Measurements from ENCODE around the gene TIGD6.

The TIGD6 gene

DNA sequence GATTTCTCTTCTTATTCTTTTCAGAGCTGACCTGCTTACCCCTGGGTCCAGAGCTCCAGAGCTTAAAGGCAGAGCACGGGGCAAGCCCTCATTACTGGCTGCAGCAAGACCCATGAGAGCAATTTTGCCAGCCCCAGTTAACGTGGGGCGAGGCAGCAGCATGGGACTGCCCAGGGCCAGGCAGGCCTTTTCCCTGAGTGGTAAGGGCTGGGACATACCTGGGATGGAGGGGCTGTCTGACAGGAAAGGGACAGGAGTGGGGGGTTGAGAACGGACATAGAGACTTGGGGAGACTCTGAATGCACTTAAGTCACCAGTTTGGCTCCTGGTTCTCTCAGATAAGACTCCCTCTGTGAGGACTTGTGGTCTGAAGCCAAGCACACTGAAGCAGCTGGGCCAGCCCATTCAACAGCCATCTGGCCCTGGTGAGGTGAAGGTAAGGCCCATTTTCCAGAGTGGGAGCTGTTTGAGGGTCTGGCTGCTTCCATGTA, 26.3 kb upstream of the TIGD6 start:
- no peaks in the 10 kb centered on the region for H3F3A ChIP-seq (ENCODE audit: insufficient read depth, low read length)
- no peaks in the 10 kb centered on the region for H3K9me2 ChIP-seq (ENCODE audit: low read depth, low read length)
- H3K4me1 ChIP-seq (ENCODE audit: insufficient read depth, low read length, severe bottlenecking) = no peaks in the 10 kb centered on the region
- no peak overlapping the region for H3K4me3 ChIP-seq (ENCODE audit: low read depth, low read length, poor library complexity, severe bottlenecking)
- H3K9me3 ChIP-seq (ENCODE audit: low read length) = no peaks in the 10 kb centered on the region
- no peaks in the 10 kb centered on the region for H3K27me3 ChIP-seq (ENCODE audit: insufficient read depth, low read length)
- H4K20me1 ChIP-seq (ENCODE audit: insufficient read depth, low read length) = no peaks in the 10 kb centered on the region
- H3K4me2 ChIP-seq (ENCODE audit: low read length) = no peak overlapping the region
- H3K79me2 ChIP-seq (ENCODE audit: insufficient read depth, low read length) = no peaks in the 10 kb centered on the region
- no peak overlapping the region for H3K27ac ChIP-seq (ENCODE audit: low read depth, low read length, poor library complexity, severe bottlenecking)
- peaks cover 92% of the 10 kb centered on the region for H3K36me3 ChIP-seq (ENCODE audit: insufficient read depth, low read length)
- TF ChIP-seq EZH2 (IDR thresholded peaks at IDR 0.05; ENCODE audit: borderline replicate concordance, low read length) = no peak
- no peak for TF ChIP-seq CTCF (IDR thresholded peaks at IDR 0.05; ENCODE audit: low read length)
- no peak overlapping the region for H2AFZ ChIP-seq (ENCODE audit: low read length)
- no peak overlapping the region for H3K9ac ChIP-seq (ENCODE audit: low read length)

DNA sequence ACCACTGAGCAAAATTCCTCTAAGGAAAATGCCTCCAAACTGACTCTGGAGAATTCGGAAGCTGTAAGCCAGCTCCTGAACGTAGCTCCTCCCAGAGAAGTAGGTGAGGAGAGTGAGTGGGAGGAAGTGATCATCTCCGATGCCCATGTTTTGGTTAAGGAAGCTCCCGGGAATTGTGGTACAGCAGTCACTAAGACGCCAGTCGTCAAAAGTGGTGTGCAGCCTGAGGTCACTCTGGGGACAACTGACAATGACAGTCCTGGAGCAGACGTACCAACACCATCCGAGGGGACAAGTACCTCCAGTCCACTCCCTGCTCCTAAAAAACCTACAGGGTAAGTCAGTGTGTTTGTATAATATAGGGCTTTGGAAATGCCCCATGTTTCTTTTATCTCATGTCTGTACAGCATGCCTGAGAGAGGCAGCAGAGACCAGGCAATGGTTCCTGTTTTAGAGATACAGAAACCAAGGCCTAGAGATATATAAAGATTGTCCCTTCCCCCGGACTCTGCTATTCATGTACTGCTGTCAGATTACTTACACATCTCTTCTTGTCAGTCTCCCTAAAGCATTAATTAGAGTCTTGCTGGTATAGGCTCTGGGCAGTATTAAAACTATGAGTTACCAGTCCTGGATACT, 24.0 kb upstream of the TIGD6 start:
- Histone ChIP-seq H3F3A (ENCODE audit: insufficient read depth, low read length) (no peaks in the 10 kb centered on the region), H3K79me2 (ENCODE audit: insufficient read depth, low read length) (no peaks in the 10 kb centered on the region), H3K27ac (ENCODE audit: low read depth, low read length, poor library complexity, severe bottlenecking) (no peak overlapping the region), H3K36me3 (ENCODE audit: insufficient read depth, low read length) (peaks cover 95% of the 10 kb centered on the region), H3K4me2 (ENCODE audit: low read length) (no peak overlapping the region), H3K9me3 (ENCODE audit: low read length) (no peaks in the 10 kb centered on the region), H3K9ac (ENCODE audit: low read length) (no peak overlapping the region), H3K27me3 (ENCODE audit: insufficient read depth, low read length) (no peaks in the 10 kb centered on the region), H4K20me1 (ENCODE audit: insufficient read depth, low read length) (no peaks in the 10 kb centered on the region), H3K4me3 (ENCODE audit: low read depth, low read length, poor library complexity, severe bottlenecking) (no peak overlapping the region), H2AFZ (ENCODE audit: low read length) (no peak overlapping the region), H3K4me1 (ENCODE audit: insufficient read depth, low read length, severe bottlenecking) (no peaks in the 10 kb centered on the region), H3K9me2 (ENCODE audit: low read depth, low read length) (no peaks in the 10 kb centered on the region)
- TF ChIP-seq EZH2 (IDR thresholded peaks at IDR 0.05; ENCODE audit: borderline replicate concordance, low read length) = no peak
- TF ChIP-seq CTCF (IDR thresholded peaks at IDR 0.05; ENCODE audit: low read length) = no peak

GRCh38 chr5:150023136-150023535, 22.7 kb upstream of the TIGD6 start:
- Histone ChIP-seq H3K9me3 (ENCODE audit: low read length) (no peaks in the 10 kb centered on the region), H3K9ac (ENCODE audit: low read length) (no peak overlapping the region), H3K9me2 (ENCODE audit: low read depth, low read length) (no peaks in the 10 kb centered on the region), H3K27ac (ENCODE audit: low read depth, low read length, poor library complexity, severe bottlenecking) (no peak overlapping the region), H3F3A (ENCODE audit: insufficient read depth, low read length) (no peaks in the 10 kb centered on the region), H3K36me3 (ENCODE audit: insufficient read depth, low read length) (peaks cover 99% of the 10 kb centered on the region), H3K79me2 (ENCODE audit: insufficient read depth, low read length) (no peaks in the 10 kb centered on the region), H4K20me1 (ENCODE audit: insufficient read depth, low read length) (no peaks in the 10 kb centered on the region), H3K27me3 (ENCODE audit: insufficient read depth, low read length) (no peaks in the 10 kb centered on the region), H2AFZ (ENCODE audit: low read length) (no peak overlapping the region), H3K4me1 (ENCODE audit: insufficient read depth, low read length, severe bottlenecking) (no peaks in the 10 kb centered on the region), H3K4me3 (ENCODE audit: low read depth, low read length, poor library complexity, severe bottlenecking) (no peak overlapping the region), H3K4me2 (ENCODE audit: low read length) (no peak overlapping the region)
- no peak for TF ChIP-seq CTCF (IDR thresholded peaks at IDR 0.05; ENCODE audit: low read length)
- no peak for TF ChIP-seq EZH2 (IDR thresholded peaks at IDR 0.05; ENCODE audit: borderline replicate concordance, low read length)
